Liver (tissue), 3 donors: ENCODE measurements around the gene S100A11.

Experiments
- EGR1 ChIP-seq, 2 donors: IDR thresholded peaks; 2 replicates each; pipeline ENCODE4 v1.6.1; 2016 to 2018; ENCODE audit warnings: antibody characterized with exemption in 2 of 2, low read depth in 2 of 2
- FOXA1 ChIP-seq: IDR thresholded peaks from 2 replicates; pipeline ENCODE4 v1.6.1; 2016; ENCODE audit warnings: antibody characterized with exemption
- GABPA ChIP-seq, 2 donors: IDR thresholded peaks in 1 of 2; conservative IDR thresholded peaks in 1 of 2; 2 replicates each; pipeline ENCODE4 v1.6.1; 2016; ENCODE audit warnings: antibody characterized with exemption in 2 of 2, mild to moderate bottlenecking in 1 of 2, moderate library complexity in 1 of 2
- JUND ChIP-seq, 2 donors: IDR thresholded peaks; 2 replicates each; pipeline ENCODE4 v1.6.1; 2016; ENCODE audit warnings: antibody characterized with exemption in 2 of 2
- RAD21 ChIP-seq, 2 donors: IDR thresholded peaks; 2 replicates each; pipeline ENCODE4 v1.6.1; 2016; ENCODE audit warnings: antibody characterized with exemption in 2 of 2, mild to moderate bottlenecking in 2 of 2
- TAF1 ChIP-seq: conservative IDR thresholded peaks from 2 replicates; pipeline ENCODE4 v1.6.1; 2016; ENCODE audit warnings: antibody characterized with exemption, mild to moderate bottlenecking
- YY1 ChIP-seq: IDR thresholded peaks from 2 replicates; pipeline ENCODE4 v1.6.1; 2016; ENCODE audit warnings: antibody characterized with exemption, mild to moderate bottlenecking
- TF ChIP-seq, protein P1 (sequence below): IDR thresholded peaks from 2 replicates; pipeline ENCODE4 v1.6.1; 2016; ENCODE audit warnings: antibody characterized with exemption, mild to moderate bottlenecking
- TF ChIP-seq, protein P2 (sequence below): fragments of 150-350 bp; IDR thresholded peaks from 2 replicates; pipeline ENCODE4 v1.5.1; 2017; ENCODE audit warnings: improper control_type of control experiment, low read depth, low read length; ENCODE audit not compliant: missing input control
- TF ChIP-seq, protein P3 (sequence below): IDR thresholded peaks from 2 replicates; pipeline ENCODE4 v1.6.1; 2016; ENCODE audit warnings: antibody characterized with exemption
- donor health status: healthy.
- donor health status: healthy.

DNA sequence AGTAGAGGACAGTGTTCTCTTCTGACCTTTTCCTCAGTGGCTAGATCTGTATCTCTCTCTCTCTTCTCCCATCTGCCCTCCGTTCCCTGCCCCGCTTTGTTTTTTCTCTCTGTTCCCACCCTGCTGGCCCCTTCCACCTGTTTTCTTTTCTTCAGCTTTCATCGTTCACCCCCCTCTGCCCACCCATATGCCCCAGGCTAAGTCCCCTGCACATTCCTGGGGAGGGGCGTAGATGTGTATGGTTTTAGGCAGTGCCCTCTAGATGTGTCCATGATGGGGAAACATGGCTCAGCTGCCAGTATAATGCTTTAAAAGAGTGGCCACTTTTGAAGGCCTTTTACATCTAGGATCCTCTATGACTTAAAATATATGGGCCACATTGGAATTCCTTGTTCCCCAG is 13.6 kb downstream of the S100A11 start:
- TF ChIP-seq YY1, result no peak
- TF ChIP-seq, protein P1, sequence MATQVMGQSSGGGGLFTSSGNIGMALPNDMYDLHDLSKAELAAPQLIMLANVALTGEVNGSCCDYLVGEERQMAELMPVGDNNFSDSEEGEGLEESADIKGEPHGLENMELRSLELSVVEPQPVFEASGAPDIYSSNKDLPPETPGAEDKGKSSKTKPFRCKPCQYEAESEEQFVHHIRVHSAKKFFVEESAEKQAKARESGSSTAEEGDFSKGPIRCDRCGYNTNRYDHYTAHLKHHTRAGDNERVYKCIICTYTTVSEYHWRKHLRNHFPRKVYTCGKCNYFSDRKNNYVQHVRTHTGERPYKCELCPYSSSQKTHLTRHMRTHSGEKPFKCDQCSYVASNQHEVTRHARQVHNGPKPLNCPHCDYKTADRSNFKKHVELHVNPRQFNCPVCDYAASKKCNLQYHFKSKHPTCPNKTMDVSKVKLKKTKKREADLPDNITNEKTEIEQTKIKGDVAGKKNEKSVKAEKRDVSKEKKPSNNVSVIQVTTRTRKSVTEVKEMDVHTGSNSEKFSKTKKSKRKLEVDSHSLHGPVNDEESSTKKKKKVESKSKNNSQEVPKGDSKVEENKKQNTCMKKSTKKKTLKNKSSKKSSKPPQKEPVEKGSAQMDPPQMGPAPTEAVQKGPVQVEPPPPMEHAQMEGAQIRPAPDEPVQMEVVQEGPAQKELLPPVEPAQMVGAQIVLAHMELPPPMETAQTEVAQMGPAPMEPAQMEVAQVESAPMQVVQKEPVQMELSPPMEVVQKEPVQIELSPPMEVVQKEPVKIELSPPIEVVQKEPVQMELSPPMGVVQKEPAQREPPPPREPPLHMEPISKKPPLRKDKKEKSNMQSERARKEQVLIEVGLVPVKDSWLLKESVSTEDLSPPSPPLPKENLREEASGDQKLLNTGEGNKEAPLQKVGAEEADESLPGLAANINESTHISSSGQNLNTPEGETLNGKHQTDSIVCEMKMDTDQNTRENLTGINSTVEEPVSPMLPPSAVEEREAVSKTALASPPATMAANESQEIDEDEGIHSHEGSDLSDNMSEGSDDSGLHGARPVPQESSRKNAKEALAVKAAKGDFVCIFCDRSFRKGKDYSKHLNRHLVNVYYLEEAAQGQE, result no peak
- no peak for TF ChIP-seq GABPA (IDR thresholded peaks at IDR 0.05 in 1 of 2, conservative IDR thresholded peaks at IDR 0.05 in 1 of 2)
- TF ChIP-seq, protein P2, sequence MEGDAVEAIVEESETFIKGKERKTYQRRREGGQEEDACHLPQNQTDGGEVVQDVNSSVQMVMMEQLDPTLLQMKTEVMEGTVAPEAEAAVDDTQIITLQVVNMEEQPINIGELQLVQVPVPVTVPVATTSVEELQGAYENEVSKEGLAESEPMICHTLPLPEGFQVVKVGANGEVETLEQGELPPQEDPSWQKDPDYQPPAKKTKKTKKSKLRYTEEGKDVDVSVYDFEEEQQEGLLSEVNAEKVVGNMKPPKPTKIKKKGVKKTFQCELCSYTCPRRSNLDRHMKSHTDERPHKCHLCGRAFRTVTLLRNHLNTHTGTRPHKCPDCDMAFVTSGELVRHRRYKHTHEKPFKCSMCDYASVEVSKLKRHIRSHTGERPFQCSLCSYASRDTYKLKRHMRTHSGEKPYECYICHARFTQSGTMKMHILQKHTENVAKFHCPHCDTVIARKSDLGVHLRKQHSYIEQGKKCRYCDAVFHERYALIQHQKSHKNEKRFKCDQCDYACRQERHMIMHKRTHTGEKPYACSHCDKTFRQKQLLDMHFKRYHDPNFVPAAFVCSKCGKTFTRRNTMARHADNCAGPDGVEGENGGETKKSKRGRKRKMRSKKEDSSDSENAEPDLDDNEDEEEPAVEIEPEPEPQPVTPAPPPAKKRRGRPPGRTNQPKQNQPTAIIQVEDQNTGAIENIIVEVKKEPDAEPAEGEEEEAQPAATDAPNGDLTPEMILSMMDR, result no peak
- TF ChIP-seq, protein P3, sequence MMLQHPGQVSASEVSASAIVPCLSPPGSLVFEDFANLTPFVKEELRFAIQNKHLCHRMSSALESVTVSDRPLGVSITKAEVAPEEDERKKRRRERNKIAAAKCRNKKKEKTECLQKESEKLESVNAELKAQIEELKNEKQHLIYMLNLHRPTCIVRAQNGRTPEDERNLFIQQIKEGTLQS, result no peak
- TF ChIP-seq RAD21 (IDR thresholded peaks at IDR 0.05), result no peak
- TF ChIP-seq EGR1 (IDR thresholded peaks at IDR 0.05; ENCODE audit: low read depth in 2 of 2), result no peak
- no peak for TF ChIP-seq JUND (IDR thresholded peaks at IDR 0.05)
- TF ChIP-seq TAF1, result no peak
- no peak for TF ChIP-seq FOXA1
